SU-DHL-6 (cell line): ENCODE measurements around the gene GJB6.

ENCODE experiments used
- EZH2phosphoT487 ChIP-seq: fragments of 200-600 bp; sonication (generic), shearing (Covaris generic); conservative IDR thresholded peaks from 2 replicates; pipeline ENCODE4 v1.6.1; 2018; ENCODE audit warnings: mild to moderate bottlenecking, antibody characterized with exemption, low read length, moderate library complexity, mixed read lengths
- TF ChIP-seq, protein P1 (sequence below): fragments of 200-600 bp; sonication (generic); IDR thresholded peaks from one replicate; pipeline ENCODE4 v1.5.1; 2017; ENCODE audit warnings: antibody characterized with exemption, mild to moderate bottlenecking, low read length, moderate library complexity; ENCODE audit not compliant: insufficient read depth, poor library complexity, severe bottlenecking

DNA sequence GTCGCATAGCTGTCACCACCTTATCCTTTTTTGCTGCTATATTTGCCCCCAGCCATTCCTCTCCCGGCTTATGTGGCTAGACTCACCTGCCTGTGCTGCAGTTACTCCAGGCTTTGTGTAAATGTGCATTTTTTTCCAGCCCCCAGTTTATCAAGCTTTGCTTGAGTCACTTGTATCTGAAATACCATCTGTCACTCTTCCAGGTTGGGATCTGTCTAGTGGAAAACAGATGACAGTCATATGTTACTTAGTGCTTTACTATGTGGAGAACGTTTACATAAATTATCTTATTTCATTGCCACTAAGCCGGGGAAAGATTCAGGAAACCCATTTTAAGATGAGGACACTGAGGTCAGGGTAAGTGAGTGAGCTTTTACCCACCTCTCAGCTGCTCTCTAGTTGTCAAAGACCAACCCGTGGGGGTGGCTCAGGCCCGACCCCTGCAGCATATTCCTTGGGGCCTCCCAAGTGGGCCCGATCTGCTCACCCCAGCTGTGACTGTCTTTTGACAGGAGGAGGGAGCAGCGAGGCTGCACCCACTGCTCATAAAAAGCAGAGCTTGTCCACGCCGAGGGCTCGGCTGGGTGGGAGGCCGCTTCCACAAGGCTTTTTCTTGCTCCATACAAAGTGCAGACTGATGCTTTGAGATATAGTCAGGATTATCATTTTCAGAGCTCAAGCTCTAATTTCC lies 46.6 kb downstream of the GJB6 start:
- TF ChIP-seq, protein P1, sequence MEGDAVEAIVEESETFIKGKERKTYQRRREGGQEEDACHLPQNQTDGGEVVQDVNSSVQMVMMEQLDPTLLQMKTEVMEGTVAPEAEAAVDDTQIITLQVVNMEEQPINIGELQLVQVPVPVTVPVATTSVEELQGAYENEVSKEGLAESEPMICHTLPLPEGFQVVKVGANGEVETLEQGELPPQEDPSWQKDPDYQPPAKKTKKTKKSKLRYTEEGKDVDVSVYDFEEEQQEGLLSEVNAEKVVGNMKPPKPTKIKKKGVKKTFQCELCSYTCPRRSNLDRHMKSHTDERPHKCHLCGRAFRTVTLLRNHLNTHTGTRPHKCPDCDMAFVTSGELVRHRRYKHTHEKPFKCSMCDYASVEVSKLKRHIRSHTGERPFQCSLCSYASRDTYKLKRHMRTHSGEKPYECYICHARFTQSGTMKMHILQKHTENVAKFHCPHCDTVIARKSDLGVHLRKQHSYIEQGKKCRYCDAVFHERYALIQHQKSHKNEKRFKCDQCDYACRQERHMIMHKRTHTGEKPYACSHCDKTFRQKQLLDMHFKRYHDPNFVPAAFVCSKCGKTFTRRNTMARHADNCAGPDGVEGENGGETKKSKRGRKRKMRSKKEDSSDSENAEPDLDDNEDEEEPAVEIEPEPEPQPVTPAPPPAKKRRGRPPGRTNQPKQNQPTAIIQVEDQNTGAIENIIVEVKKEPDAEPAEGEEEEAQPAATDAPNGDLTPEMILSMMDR: no peak
- no peak for TF ChIP-seq EZH2phosphoT487
